K562 (cell line): ENCODE measurements around the gene GFRA1. TPM values are rescaled to one million over a fixed set of nuclear protein-coding genes. Genes with fewer than 3 reads are reported as not detected.

Experiments
- ATAC-seq: fragments of 200-7000 bp; cut with Tn5 transposase; 3 replicates; pipeline ENCODE4 v1.9.1; 2020; ENCODE audit warnings: moderate library complexity
- BruUV-seq: library from RNA; stranded (reverse); fragments of 400-500 nt; replicated peaks from 2 replicates; lab custom pipeline; 2021; lab: Mats Ljungman, UMichigan
- CTCF ChIA-PET: fragments of 300-600 bp; formaldehyde crosslinking; extraction: SDS; loops from one replicate; lab custom pipeline; 2021; ENCODE audit warnings: low intra/inter-chr PET ratio; lab: Yijun Ruan, JAX
- POLR2A ChIA-PET: fragments of 300-600, 350-650 bp; sonication (Branson Sonifier 250); formaldehyde crosslinking; extraction: SDS; loops from one replicate; lab custom pipeline; 2021; ENCODE audit warnings: antibody characterized with exemption, inconsistent platforms; lab: Yijun Ruan, JAX
- DNase-seq, 4 experiments: peaks; one replicate each; pipeline versions ENCODE4 v3.0.0 to v3.0.0-alpha.2; 2011 to 2018; ENCODE audit warnings: low spot score in 3 of 4, mixed read lengths in 3 of 4; ENCODE audit errors: extremely low read depth in 1 of 4
- FAIRE-seq: peaks from 2 replicates; lab custom pipeline; 2011; peaks lifted over from hg19 to GRCh38; lab: Jason Lieb, UNC
- H2AFZ ChIP-seq: 2 replicates; pipeline ENCODE4 v1.6.0; 2011; ENCODE audit warnings: low read depth, low read length, control low read depth, inconsistent platforms
- H3K27ac ChIP-seq: fragments of 200-600 bp; 3 replicates; pipeline ENCODE4 v1.8.0; 2011; ENCODE audit warnings: low read depth, mild to moderate bottlenecking, control low read depth, inconsistent platforms, low read length, moderate library complexity, mixed read lengths; ENCODE audit errors: extremely low read depth
- H3K27me3 ChIP-seq, 2 experiments: fragments of 300-600 bp in 1 of 2; 2 replicates in 1 of 2; 3 replicates in 1 of 2; pipeline versions ENCODE4 v1.6.0 to v1.8.0; 2011; ENCODE audit warnings: inconsistent platforms in 2 of 2, low read length in 2 of 2, mild to moderate bottlenecking in 1 of 2, mixed read lengths in 1 of 2, moderate library complexity in 1 of 2; ENCODE audit not compliant: control insufficient read depth in 2 of 2, insufficient read depth in 2 of 2
- H3K36me3 ChIP-seq: fragments of 300-600 bp; 3 replicates; pipeline ENCODE4 v1.8.0; 2011; ENCODE audit warnings: mild to moderate bottlenecking, low read length, inconsistent platforms; ENCODE audit not compliant: control insufficient read depth, insufficient read depth
- H3K4me1 ChIP-seq, 2 experiments: fragments of 200-600 bp in 1 of 2; replicated peaks in 1 of 2; 2 replicates in 1 of 2; 3 replicates in 1 of 2; pipeline versions ENCODE4 v1.5.1 to v1.8.0; 2011; ENCODE audit warnings: inconsistent platforms in 2 of 2, low read length in 2 of 2, mild to moderate bottlenecking in 1 of 2, mixed read lengths in 1 of 2, moderate library complexity in 1 of 2; ENCODE audit not compliant: control insufficient read depth in 2 of 2, insufficient read depth in 2 of 2
- H3K4me2 ChIP-seq: 2 replicates; pipeline ENCODE4 v1.6.1; 2011; ENCODE audit warnings: low read length, control low read depth, inconsistent platforms, mixed read lengths; ENCODE audit not compliant: insufficient read depth
- H3K4me3 ChIP-seq: fragments of 200-600 bp; sonication (generic), shearing (Covaris generic); 2 replicates; pipeline ENCODE4 v1.5.1; 2016; ENCODE audit warnings: control low read depth, inconsistent platforms
- H3K79me2 ChIP-seq: fragments of 200-600 bp; 3 replicates; pipeline ENCODE4 v1.8.0; 2011; ENCODE audit warnings: low read length, inconsistent platforms; ENCODE audit not compliant: control insufficient read depth, insufficient read depth
- H3K9ac ChIP-seq, 2 experiments: 2 replicates each; pipeline versions ENCODE4 v1.6.0 to v1.6.1; 2011; ENCODE audit warnings: low read depth in 2 of 2, low read length in 2 of 2, control low read depth in 1 of 2, inconsistent platforms in 1 of 2, mild to moderate bottlenecking in 1 of 2, mixed read lengths in 1 of 2; ENCODE audit not compliant: insufficient read depth in 1 of 2
- H3K9me1 ChIP-seq: one replicate; pipeline ENCODE4 v1.6.0; 2011; ENCODE audit warnings: inconsistent platforms, mild to moderate bottlenecking, low read length, moderate library complexity; ENCODE audit not compliant: control insufficient read depth, insufficient read depth
- H3K9me3 ChIP-seq: replicated peaks from 2 replicates; pipeline ENCODE4 v1.5.1; 2011; ENCODE audit warnings: low read depth, low read length, inconsistent platforms; ENCODE audit not compliant: control insufficient read depth, insufficient read depth
- H4K20me1 ChIP-seq: replicated peaks from 2 replicates; pipeline ENCODE4 v1.6.1; 2011; ENCODE audit warnings: low read length, inconsistent platforms, mixed read lengths; ENCODE audit not compliant: control insufficient read depth, insufficient read depth
- HDAC2 ChIP-seq: fragments of 450-650 bp; IDR thresholded peaks from 2 replicates; pipeline ENCODE4 v1.6.1; 2016; ENCODE audit warnings: mild to moderate bottlenecking
- HIVEP1 ChIP-seq: fragments of 250-450 bp; sonication (Bioruptor Pico); IDR thresholded peaks from 2 replicates; pipeline ENCODE4 v1.4.0; 2020; ENCODE audit warnings: mild to moderate bottlenecking
- ZNF124 ChIP-seq: sonication (generic); formaldehyde crosslinking; IDR thresholded peaks from 2 replicates; pipeline ENCODE4 v1.8.1; 2022; ENCODE audit warnings: missing genetic modification reagents
- ZNF133 ChIP-seq: fragments of 250-450 bp; sonication (Bioruptor Pico); IDR thresholded peaks from 2 replicates; pipeline ENCODE4 v1.4.0; 2020; ENCODE audit warnings: mild to moderate bottlenecking
- ZNF551 ChIP-seq: fragments of 250-450 bp; sonication (Bioruptor Pico); IDR thresholded peaks from 2 replicates; pipeline ENCODE4 v1.5.0; 2021; ENCODE audit warnings: mild to moderate bottlenecking, moderate library complexity
- ZNF79 ChIP-seq: fragments of 250-450 bp; sonication (Bioruptor Pico); IDR thresholded peaks from 2 replicates; pipeline ENCODE4 v1.4.0; 2020; ENCODE audit warnings: low read depth, mild to moderate bottlenecking, moderate library complexity
- WGBS: fragments of 100-300 bp; shearing (Covaris generic); methylation state at CpG from one replicate; pipeline ENCODE4 v1.1.6; 2016; ENCODE audit warnings: low coverage, mixed read lengths; ENCODE audit not compliant: insufficient coverage; ENCODE audit errors: missing lambda C conversion rate; 5-methylcytosine and 5-hydroxymethylcytosine counted together
- in situ Hi-C: fragments of 300-500 bp; cut with MboI; formaldehyde crosslinking; loops from 4 replicates; pipeline ENCODE4 v1.15.0; 2018; ENCODE audit warnings: inconsistent platforms, mixed read lengths
- intact Hi-C: fragments of 100-400 bp; cut with micrococcal nuclease; formaldehyde crosslinking; loops from 2 replicates; pipeline ENCODE4 v1.14.2; 2022
- polyA plus RNA-seq, 8 experiments: library from polyadenylated mRNA; depleted of rRNA in 4 of 8; stranded (reverse) in 5 of 8; unstranded in 3 of 8; fragments of >200 nt; fragmentation: Nextera tagmentation in 2 of 8; fragmentation: Illumina TruSeq in 1 of 8; extraction: Ambion mirVana in 2 of 8; extraction: Trizol in 1 of 8; gene quantifications; 2 replicates each; pipeline versions ENCODE4 v1.2.1 to v1.2.3, GENCODE V29; 2011 to 2014; ENCODE audit warnings: inconsistent platforms in 1 of 8, missing spikeins in 1 of 8
- total RNA-seq, 7 experiments: library from RNA; depleted of rRNA in 6 of 7; stranded (reverse); fragments of >200 nt in 6 of 7; fragmentation: Illumina TruSeq in 2 of 7; extraction: Trizol in 2 of 7; gene quantifications; 2 replicates each; pipeline versions ENCODE4 v1.2.1 to v1.2.3, GENCODE V29; 2011 to 2021; ENCODE audit warnings: low replicate concordance in 1 of 7
- TF ChIP-seq, protein P1 (sequence below): sonication (generic); formaldehyde crosslinking; IDR thresholded peaks from 2 replicates; pipeline ENCODE4 v1.8.1; 2023; ENCODE audit warnings: mild to moderate bottlenecking, missing genetic modification reagents
- TF ChIP-seq, protein P2 (sequence below), 2 experiments: fragments of 450-650 bp; IDR thresholded peaks; 2 replicates each; pipeline ENCODE4 v1.6.1; 2018; ENCODE audit warnings: mild to moderate bottlenecking in 2 of 2, low read depth in 1 of 2; ENCODE audit not compliant: partially characterized antibody in 2 of 2

The GFRA1 gene
- total and polyA plus RNA-seq, 9 of the 15 experiments (the other 6 are each of a cell fraction or from before 2014, with no cell fraction given), result 0.04 TPM; not detected in 8

DNA sequence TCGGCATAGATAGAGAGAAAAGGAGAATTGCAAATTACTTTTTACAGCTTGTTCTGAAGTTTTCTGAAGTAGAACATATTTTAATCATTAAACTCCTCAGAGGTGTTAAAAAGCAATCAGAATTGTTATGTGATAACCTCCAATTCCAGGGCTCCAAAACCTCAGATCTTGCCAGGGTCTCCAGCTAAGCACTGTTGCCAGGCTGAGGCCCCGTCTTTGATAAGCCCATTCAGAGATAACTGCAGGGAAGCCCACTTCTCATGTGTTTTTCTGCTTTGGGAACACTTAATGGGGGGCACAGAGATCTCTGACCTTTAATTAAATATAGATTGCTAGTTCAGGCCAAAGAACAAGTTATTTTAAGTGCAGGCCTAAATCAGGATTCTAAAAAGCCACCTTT, 40.4 kb downstream of the GFRA1 start:
- H3K27me3 ChIP-seq, result no peaks in the 10 kb centered on the region
- H3K36me3 ChIP-seq, result no peaks in the 10 kb centered on the region
- no peak overlapping the region for H3K9ac ChIP-seq
- intact Hi-C loops, result no loop called here
- CTCF ChIA-PET, result no interaction called here
- FAIRE-seq (no peak), DNase-seq (no peak), ATAC-seq (no peak)
- 0% methylated on average over 2 of the region's 2 CpGs for WGBS
- POLR2A ChIA-PET, result no interaction called here
- BruUV-seq, result no TSS peak
- H3K4me3 ChIP-seq, result no peak overlapping the region
- TF ChIP-seq ZNF124 (CRISPR knock-in tag), result no peak
- TF ChIP-seq, protein P1, sequence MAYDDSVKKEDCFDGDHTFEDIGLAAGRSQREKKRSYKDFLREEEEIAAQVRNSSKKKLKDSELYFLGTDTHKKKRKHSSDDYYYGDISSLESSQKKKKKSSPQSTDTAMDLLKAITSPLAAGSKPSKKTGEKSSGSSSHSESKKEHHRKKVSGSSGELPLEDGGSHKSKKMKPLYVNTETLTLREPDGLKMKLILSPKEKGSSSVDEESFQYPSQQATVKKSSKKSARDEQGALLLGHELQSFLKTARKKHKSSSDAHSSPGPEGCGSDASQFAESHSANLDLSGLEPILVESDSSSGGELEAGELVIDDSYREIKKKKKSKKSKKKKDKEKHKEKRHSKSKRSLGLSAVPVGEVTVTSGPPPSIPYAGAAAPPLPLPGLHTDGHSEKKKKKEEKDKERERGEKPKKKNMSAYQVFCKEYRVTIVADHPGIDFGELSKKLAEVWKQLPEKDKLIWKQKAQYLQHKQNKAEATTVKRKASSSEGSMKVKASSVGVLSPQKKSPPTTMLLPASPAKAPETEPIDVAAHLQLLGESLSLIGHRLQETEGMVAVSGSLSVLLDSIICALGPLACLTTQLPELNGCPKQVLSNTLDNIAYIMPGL (CRISPR knock-in tag), result no peak
- TF ChIP-seq, protein P2, sequence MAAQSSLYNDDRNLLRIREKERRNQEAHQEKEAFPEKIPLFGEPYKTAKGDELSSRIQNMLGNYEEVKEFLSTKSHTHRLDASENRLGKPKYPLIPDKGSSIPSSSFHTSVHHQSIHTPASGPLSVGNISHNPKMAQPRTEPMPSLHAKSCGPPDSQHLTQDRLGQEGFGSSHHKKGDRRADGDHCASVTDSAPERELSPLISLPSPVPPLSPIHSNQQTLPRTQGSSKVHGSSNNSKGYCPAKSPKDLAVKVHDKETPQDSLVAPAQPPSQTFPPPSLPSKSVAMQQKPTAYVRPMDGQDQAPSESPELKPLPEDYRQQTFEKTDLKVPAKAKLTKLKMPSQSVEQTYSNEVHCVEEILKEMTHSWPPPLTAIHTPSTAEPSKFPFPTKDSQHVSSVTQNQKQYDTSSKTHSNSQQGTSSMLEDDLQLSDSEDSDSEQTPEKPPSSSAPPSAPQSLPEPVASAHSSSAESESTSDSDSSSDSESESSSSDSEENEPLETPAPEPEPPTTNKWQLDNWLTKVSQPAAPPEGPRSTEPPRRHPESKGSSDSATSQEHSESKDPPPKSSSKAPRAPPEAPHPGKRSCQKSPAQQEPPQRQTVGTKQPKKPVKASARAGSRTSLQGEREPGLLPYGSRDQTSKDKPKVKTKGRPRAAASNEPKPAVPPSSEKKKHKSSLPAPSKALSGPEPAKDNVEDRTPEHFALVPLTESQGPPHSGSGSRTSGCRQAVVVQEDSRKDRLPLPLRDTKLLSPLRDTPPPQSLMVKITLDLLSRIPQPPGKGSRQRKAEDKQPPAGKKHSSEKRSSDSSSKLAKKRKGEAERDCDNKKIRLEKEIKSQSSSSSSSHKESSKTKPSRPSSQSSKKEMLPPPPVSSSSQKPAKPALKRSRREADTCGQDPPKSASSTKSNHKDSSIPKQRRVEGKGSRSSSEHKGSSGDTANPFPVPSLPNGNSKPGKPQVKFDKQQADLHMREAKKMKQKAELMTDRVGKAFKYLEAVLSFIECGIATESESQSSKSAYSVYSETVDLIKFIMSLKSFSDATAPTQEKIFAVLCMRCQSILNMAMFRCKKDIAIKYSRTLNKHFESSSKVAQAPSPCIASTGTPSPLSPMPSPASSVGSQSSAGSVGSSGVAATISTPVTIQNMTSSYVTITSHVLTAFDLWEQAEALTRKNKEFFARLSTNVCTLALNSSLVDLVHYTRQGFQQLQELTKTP (IDR thresholded peaks at IDR 0.05; ENCODE audit: low read depth in 1 of 2, partially characterized antibody in 2 of 2), result no peak
- TF ChIP-seq ZNF551, result no peak
- no peak for TF ChIP-seq HDAC2
- TF ChIP-seq HIVEP1 (CRISPR knock-in tag), result no peak
- TF ChIP-seq ZNF133 (CRISPR knock-in tag), result no peak
- TF ChIP-seq ZNF79 (CRISPR knock-in tag), result no peak
- no peaks in the 10 kb centered on the region for H3K4me1 ChIP-seq
- H3K27ac ChIP-seq, result no peak overlapping the region
- H4K20me1 ChIP-seq, result no peaks in the 10 kb centered on the region
- in situ Hi-C loops, result no loop called here
- H2AFZ ChIP-seq, result no peak overlapping the region
- no peaks in the 10 kb centered on the region for H3K79me2 ChIP-seq
- H3K4me2 ChIP-seq, result no peak overlapping the region
- no peaks in the 10 kb centered on the region for H3K9me3 ChIP-seq
- no peaks in the 10 kb centered on the region for H3K9me1 ChIP-seq
